Islet precursor cell (in vitro differentiated cells): ENCODE data around the gene TROAP.
"Not testable (repeated sequence)": the region's sequence is repeated elsewhere in the genome, so short reads cannot be mapped to it uniquely, and the experiment has no call there.

Experiments used
- DNase-seq: peaks from one replicate; pipeline ENCODE4 v3.0.0-alpha.2; 2018

TROAP gene

GRCh38 chr12:49369411-49370145 is 46.5 kb downstream of the TROAP start:
- DNase-seq, result peak; percentile 67

- no peak for DNase-seq
Measured at GRCh38 chr12:49370539-49370938, 47.5 kb downstream of the TROAP start.

GRCh38 chr12:49375406-49375805 is 52.4 kb downstream of the TROAP start:
- DNase-seq, result no peak

- DNase-seq, result no peak
Measured at GRCh38 chr12:49377386-49377785, 54.3 kb downstream of the TROAP start.

- not testable (repeated sequence) for DNase-seq
Measured at GRCh38 chr12:49380184-49380583, 57.1 kb downstream of the TROAP start.
